ENCODE data around the gene TMEM63A. TPM values are rescaled to one million over a fixed set of nuclear protein-coding genes. Genes with fewer than 3 reads are reported as not detected.

The TMEM63A gene
- total and polyA plus RNA-seq, 2 experiments from 2014 or later = 11.9 to 13.5 TPM

GRCh38 chr1:225819346-225820192 lies 62.6 kb downstream of the TMEM63A start:
- H3K9ac ChIP-seq = no peak overlapping the region
- no peak overlapping the region for H3K27ac ChIP-seq
- H3F3A ChIP-seq (ENCODE audit: insufficient read depth) = no peaks in the 10 kb centered on the region
- H3K36me3 ChIP-seq (ENCODE audit: low read depth) = no peaks in the 10 kb centered on the region
- TF ChIP-seq EZH2phosphoT487 (IDR thresholded peaks at IDR 0.05; ENCODE audit: insufficient read depth, low read depth) = no peak
- TF ChIP-seq EZH2 (IDR thresholded peaks at IDR 0.05; ENCODE audit: insufficient read depth, poor library complexity, severe bottlenecking) = no peak
- in situ Hi-C loops (cut with MboI) = no loop called here
- H3K4me1 ChIP-seq (ENCODE audit: insufficient read depth) = peaks cover 18% of the 10 kb centered on the region
- H4K20me1 ChIP-seq (ENCODE audit: insufficient read depth) = no peaks in the 10 kb centered on the region
- no peak overlapping the region for H3K4me3 ChIP-seq
- WGBS, 2 experiments (ENCODE audit: low coverage in 1 of 2, low lambda C conversion rate in 2 of 2, missing lambda C conversion rate in 2 of 2) = 81 to 83% methylated on average over 12 of the region's 12 CpGs
- H2AFZ ChIP-seq = no peak overlapping the region
- H3K27me3 ChIP-seq (replicated peaks; ENCODE audit: insufficient read depth) = no peaks in the 10 kb centered on the region
- no peaks in the 10 kb centered on the region for H3K9me3 ChIP-seq (ENCODE audit: low read depth)
- DNase-seq = no peak
- H3K4me2 ChIP-seq (ENCODE audit: unreplicated experiment) = no peak overlapping the region
- no peaks in the 10 kb centered on the region for H3K9me2 ChIP-seq (ENCODE audit: insufficient read depth)
- H3K79me2 ChIP-seq (ENCODE audit: insufficient read depth) = no peaks in the 10 kb centered on the region

DNA sequence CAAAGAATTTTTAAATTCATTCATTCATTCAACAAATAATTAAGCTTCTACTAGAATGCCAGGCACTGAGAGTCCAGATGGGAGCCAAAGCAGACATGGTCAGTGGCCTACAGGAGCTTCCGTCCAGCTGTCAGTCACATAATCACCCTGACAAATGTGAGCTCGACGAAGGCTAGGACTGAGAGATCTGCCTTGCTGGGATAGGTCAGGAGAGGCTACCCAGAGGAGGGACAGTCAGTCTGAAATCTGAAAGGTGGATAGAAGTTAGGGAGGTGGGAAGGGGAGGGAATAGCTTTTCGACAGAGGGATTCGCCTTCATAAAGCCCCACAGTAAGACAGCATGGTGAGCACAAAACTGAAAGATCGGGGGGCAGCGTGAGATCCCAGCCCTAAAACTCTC lies 64.0 kb downstream of the TMEM63A start:
- no peak for TF ChIP-seq EZH2 (IDR thresholded peaks at IDR 0.05; ENCODE audit: insufficient read depth, poor library complexity, severe bottlenecking)
- no peak for TF ChIP-seq EZH2phosphoT487 (IDR thresholded peaks at IDR 0.05; ENCODE audit: insufficient read depth, low read depth)
- no peak for DNase-seq
- no peaks in the 10 kb centered on the region for H3K36me3 ChIP-seq (ENCODE audit: low read depth)
- H4K20me1 ChIP-seq (ENCODE audit: insufficient read depth) = no peaks in the 10 kb centered on the region
- peak overlapping the region; percentile 77; the same call in 1 of the 2 replicates for H3K9ac ChIP-seq
- H3K4me1 ChIP-seq (ENCODE audit: insufficient read depth) = peaks cover 31% of the 10 kb centered on the region
- H3K4me3 ChIP-seq = no peak overlapping the region
- no peaks in the 10 kb centered on the region for H3K79me2 ChIP-seq (ENCODE audit: insufficient read depth)
- in situ Hi-C loops (cut with MboI) = no loop called here
- H2AFZ ChIP-seq = no peak overlapping the region
- peak overlapping the region; percentile 78 for H3K27ac ChIP-seq
- H3K27me3 ChIP-seq (replicated peaks; ENCODE audit: insufficient read depth) = no peaks in the 10 kb centered on the region
- peak overlapping the region; percentile 56 for H3K4me2 ChIP-seq (ENCODE audit: unreplicated experiment)
- no peaks in the 10 kb centered on the region for H3K9me2 ChIP-seq (ENCODE audit: insufficient read depth)
- no peaks in the 10 kb centered on the region for H3K9me3 ChIP-seq (ENCODE audit: low read depth)
- WGBS, 2 experiments (ENCODE audit: low coverage in 1 of 2, low lambda C conversion rate in 2 of 2, missing lambda C conversion rate in 2 of 2) = 81 to 83% methylated on average over 7 of the region's 7 CpGs
- peaks cover 12% of the 10 kb centered on the region for H3F3A ChIP-seq (ENCODE audit: insufficient read depth)

- DNase-seq = peak; percentile 96
These were observed 64.5 kb downstream of the TMEM63A start for GRCh38 chr1:225817611-225818061.

GRCh38 chr1:225816643-225817538 lies 65.3 kb downstream of the TMEM63A start:
- DNase-seq = peak; percentile 46
- Histone ChIP-seq H3K9me2 (ENCODE audit: insufficient read depth) (no peaks in the 10 kb centered on the region), H3K9me3 (ENCODE audit: low read depth) (no peaks in the 10 kb centered on the region), H3K27me3 (replicated peaks; ENCODE audit: insufficient read depth) (no peaks in the 10 kb centered on the region), H3K79me2 (ENCODE audit: insufficient read depth) (no peaks in the 10 kb centered on the region), H3K27ac (peak overlapping the region; percentile 78), H3K4me1 (ENCODE audit: insufficient read depth) (peaks cover 40% of the 10 kb centered on the region), H2AFZ (peak overlapping the region; percentile 58), H4K20me1 (ENCODE audit: insufficient read depth) (no peaks in the 10 kb centered on the region), H3K9ac (peak overlapping the region; percentile 77), H3K4me3 (no peak overlapping the region), H3K4me2 (ENCODE audit: unreplicated experiment) (peak overlapping the region; percentile 56), H3K36me3 (ENCODE audit: low read depth) (no peaks in the 10 kb centered on the region), H3F3A (ENCODE audit: insufficient read depth) (peaks cover 24% of the 10 kb centered on the region)
- TF ChIP-seq EZH2phosphoT487 (IDR thresholded peaks at IDR 0.05; ENCODE audit: insufficient read depth, low read depth) (no peak), EZH2 (IDR thresholded peaks at IDR 0.05; ENCODE audit: insufficient read depth, poor library complexity, severe bottlenecking) (no peak)
- in situ Hi-C loops (cut with MboI) = no loop called here
- WGBS, 2 experiments (ENCODE audit: low coverage in 1 of 2, low lambda C conversion rate in 2 of 2, missing lambda C conversion rate in 2 of 2) = 38 to 44% methylated on average over 17 of the region's 17 CpGs

More at GRCh38 chr1:225817611-225818061, 64.5 kb downstream of the TMEM63A start:
- Histone ChIP-seq H4K20me1 (ENCODE audit: insufficient read depth) (no peaks in the 10 kb centered on the region), H3K27me3 (replicated peaks; ENCODE audit: insufficient read depth) (no peaks in the 10 kb centered on the region), H3K4me2 (ENCODE audit: unreplicated experiment) (peak overlapping the region; percentile 56), H3K4me1 (ENCODE audit: insufficient read depth) (peaks cover 37% of the 10 kb centered on the region), H3K27ac (peak overlapping the region; percentile 78), H3K79me2 (ENCODE audit: insufficient read depth) (no peaks in the 10 kb centered on the region), H3K36me3 (ENCODE audit: low read depth) (no peaks in the 10 kb centered on the region), H3F3A (ENCODE audit: insufficient read depth) (peaks cover 18% of the 10 kb centered on the region), H2AFZ (peak overlapping the region; percentile 58), H3K9me2 (ENCODE audit: insufficient read depth) (no peaks in the 10 kb centered on the region), H3K9ac (peak overlapping the region; percentile 77), H3K9me3 (ENCODE audit: low read depth) (no peaks in the 10 kb centered on the region), H3K4me3 (no peak overlapping the region)
- in situ Hi-C loops (cut with MboI) = no loop called here
- TF ChIP-seq EZH2 (IDR thresholded peaks at IDR 0.05; ENCODE audit: insufficient read depth, poor library complexity, severe bottlenecking) (no peak), EZH2phosphoT487 (IDR thresholded peaks at IDR 0.05; ENCODE audit: insufficient read depth, low read depth) (no peak)
- WGBS, 2 experiments (ENCODE audit: low coverage in 1 of 2, low lambda C conversion rate in 2 of 2, missing lambda C conversion rate in 2 of 2) = 22 to 25% methylated on average over 8 of the region's 8 CpGs
